ENCODE data around the gene PPP2R2C.

The PPP2R2C gene

GRCh38 chr4:6495296-6495590 is 22.8 kb upstream of the PPP2R2C start:
- Histone ChIP-seq H3K36me3 (ENCODE audit: control insufficient read depth in 5 of 5, insufficient read depth in 5 of 5, low read length in 5 of 5) (no peaks in the 10 kb centered on the region), H3K9ac (ENCODE audit: low read length in 5 of 5) (no peak overlapping the region), H3K27ac (ENCODE audit: low read depth, low read length) (no peak overlapping the region), H3K4me3 (ENCODE audit: low read depth in 1 of 5, low read length in 5 of 5) (no peak overlapping the region), H3K4me1 (ENCODE audit: control insufficient read depth in 5 of 5, insufficient read depth in 5 of 5, low read length in 5 of 5) (peaks cover 0 to 2% (median 0%) of the 10 kb centered on the region in 5 donors), H3K9me3 (ENCODE audit: control insufficient read depth in 5 of 5, low read length in 5 of 5) (peaks cover 0 to 14% (median 3%) of the 10 kb centered on the region in 5 donors), H3K27me3 (ENCODE audit: control insufficient read depth in 5 of 5, insufficient read depth in 4 of 5, low read length in 5 of 5) (peaks cover 4 to 40% (median 28%) of the 10 kb centered on the region in 5 donors)

GRCh38 chr4:6494431-6495295 is 22.2 kb upstream of the PPP2R2C start:
- Histone ChIP-seq H3K27me3 (ENCODE audit: control insufficient read depth in 5 of 5, insufficient read depth in 4 of 5, low read length in 5 of 5) (peaks cover 4 to 40% (median 28%) of the 10 kb centered on the region in 5 donors), H3K9ac (ENCODE audit: low read length in 5 of 5) (no peak overlapping the region), H3K27ac (ENCODE audit: low read depth, low read length) (no peak overlapping the region)

GRCh38 chr4:6493658-6494304 is 21.4 kb upstream of the PPP2R2C start:
- peaks cover 4 to 40% (median 28%) of the 10 kb centered on the region in 5 donors for H3K27me3 ChIP-seq (ENCODE audit: control insufficient read depth in 5 of 5, insufficient read depth in 4 of 5, low read length in 5 of 5)
- H3K27ac ChIP-seq (ENCODE audit: low read depth, low read length), result no peak overlapping the region
- H3K9ac ChIP-seq (ENCODE audit: low read length in 5 of 5), result no peak overlapping the region
- peaks cover 0 to 2% (median 0%) of the 10 kb centered on the region in 5 donors for H3K4me1 ChIP-seq (ENCODE audit: control insufficient read depth in 5 of 5, insufficient read depth in 5 of 5, low read length in 5 of 5)
- no peaks in the 10 kb centered on the region for H3K36me3 ChIP-seq (ENCODE audit: control insufficient read depth in 5 of 5, insufficient read depth in 5 of 5, low read length in 5 of 5)
- H3K4me3 ChIP-seq (ENCODE audit: low read depth in 1 of 5, low read length in 5 of 5), result no peak overlapping the region
- peaks cover 0 to 14% (median 9%) of the 10 kb centered on the region in 5 donors for H3K9me3 ChIP-seq (ENCODE audit: control insufficient read depth in 5 of 5, low read length in 5 of 5)

More at GRCh38 chr4:6494431-6495295, 22.2 kb upstream of the PPP2R2C start:
- Histone ChIP-seq H3K4me3 (ENCODE audit: low read depth in 1 of 5, low read length in 5 of 5) (no peak overlapping the region), H3K4me1 (ENCODE audit: control insufficient read depth in 5 of 5, insufficient read depth in 5 of 5, low read length in 5 of 5) (peaks cover 0 to 2% (median 0%) of the 10 kb centered on the region in 5 donors), H3K36me3 (ENCODE audit: control insufficient read depth in 5 of 5, insufficient read depth in 5 of 5, low read length in 5 of 5) (no peaks in the 10 kb centered on the region), H3K9me3 (ENCODE audit: control insufficient read depth in 5 of 5, low read length in 5 of 5) (peaks cover 0 to 14% (median 3%) of the 10 kb centered on the region in 5 donors)

GRCh38 chr4:6492861-6493657 is 20.6 kb upstream of the PPP2R2C start:
- H3K36me3 ChIP-seq (ENCODE audit: control insufficient read depth in 5 of 5, insufficient read depth in 5 of 5, low read length in 5 of 5), result no peaks in the 10 kb centered on the region

GRCh38 chr4:6492027-6492590 is 19.7 kb upstream of the PPP2R2C start:
- H3K9ac ChIP-seq (ENCODE audit: low read length in 5 of 5), result no peak overlapping the region
- H3K4me3 ChIP-seq (ENCODE audit: low read depth in 1 of 5, low read length in 5 of 5), result no peak overlapping the region
- no peak overlapping the region for H3K27ac ChIP-seq (ENCODE audit: low read depth, low read length)
- H3K9me3 ChIP-seq (ENCODE audit: control insufficient read depth in 5 of 5, low read length in 5 of 5), result peaks cover 2 to 28% (median 20%) of the 10 kb centered on the region in 5 donors
- H3K4me1 ChIP-seq (ENCODE audit: control insufficient read depth in 5 of 5, insufficient read depth in 5 of 5, low read length in 5 of 5), result peaks cover 0 to 2% (median 0%) of the 10 kb centered on the region in 5 donors
- H3K27me3 ChIP-seq (ENCODE audit: control insufficient read depth in 5 of 5, insufficient read depth in 4 of 5, low read length in 5 of 5), result peaks cover 4 to 38% (median 28%) of the 10 kb centered on the region in 5 donors
- H3K36me3 ChIP-seq (ENCODE audit: control insufficient read depth in 5 of 5, insufficient read depth in 5 of 5, low read length in 5 of 5), result no peaks in the 10 kb centered on the region

More at GRCh38 chr4:6492861-6493657, 20.6 kb upstream of the PPP2R2C start:
- H3K4me3 ChIP-seq (ENCODE audit: low read depth in 1 of 5, low read length in 5 of 5), result no peak overlapping the region
- H3K4me1 ChIP-seq (ENCODE audit: control insufficient read depth in 5 of 5, insufficient read depth in 5 of 5, low read length in 5 of 5), result peaks cover 0 to 2% (median 0%) of the 10 kb centered on the region in 5 donors
- H3K27ac ChIP-seq (ENCODE audit: low read depth, low read length), result no peak overlapping the region
- H3K9ac ChIP-seq (ENCODE audit: low read length in 5 of 5), result no peak overlapping the region
- H3K9me3 ChIP-seq (ENCODE audit: control insufficient read depth in 5 of 5, low read length in 5 of 5), result peaks cover 0 to 21% (median 14%) of the 10 kb centered on the region in 5 donors
- H3K27me3 ChIP-seq (ENCODE audit: control insufficient read depth in 5 of 5, insufficient read depth in 4 of 5, low read length in 5 of 5), result peaks cover 4 to 38% (median 28%) of the 10 kb centered on the region in 5 donors

- Histone ChIP-seq H3K9ac (ENCODE audit: low read length in 5 of 5) (no peak overlapping the region), H3K27me3 (ENCODE audit: control insufficient read depth in 5 of 5, insufficient read depth in 4 of 5, low read length in 5 of 5) (peaks cover 4 to 38% (median 28%) of the 10 kb centered on the region in 5 donors), H3K27ac (ENCODE audit: low read depth, low read length) (no peak overlapping the region), H3K4me1 (ENCODE audit: control insufficient read depth in 5 of 5, insufficient read depth in 5 of 5, low read length in 5 of 5) (peaks cover 0 to 2% (median 0%) of the 10 kb centered on the region in 5 donors), H3K9me3 (ENCODE audit: control insufficient read depth in 5 of 5, low read length in 5 of 5) (peaks cover 2 to 33% (median 20%) of the 10 kb centered on the region in 5 donors), H3K36me3 (ENCODE audit: control insufficient read depth in 5 of 5, insufficient read depth in 5 of 5, low read length in 5 of 5) (no peaks in the 10 kb centered on the region), H3K4me3 (ENCODE audit: low read depth in 1 of 5, low read length in 5 of 5) (no peak overlapping the region)
Observed at GRCh38 chr4:6491235-6491634, 18.8 kb upstream of the PPP2R2C start.

GRCh38 chr4:6489927-6490326 is 17.5 kb upstream of the PPP2R2C start:
- H3K9me3 ChIP-seq (ENCODE audit: control insufficient read depth in 5 of 5, low read length in 5 of 5), result peaks cover 2 to 42% (median 23%) of the 10 kb centered on the region in 5 donors

GRCh38 chr4:6487466-6487865 is 15.1 kb upstream of the PPP2R2C start:
- H3K9me3 ChIP-seq (ENCODE audit: control insufficient read depth in 5 of 5, low read length in 5 of 5), result peaks cover 2 to 44% (median 28%) of the 10 kb centered on the region in 5 donors

More at GRCh38 chr4:6489927-6490326, 17.5 kb upstream of the PPP2R2C start:
- Histone ChIP-seq H3K27me3 (ENCODE audit: control insufficient read depth in 5 of 5, insufficient read depth in 4 of 5, low read length in 5 of 5) (peaks cover 3 to 34% (median 22%) of the 10 kb centered on the region in 5 donors), H3K36me3 (ENCODE audit: control insufficient read depth in 5 of 5, insufficient read depth in 5 of 5, low read length in 5 of 5) (no peaks in the 10 kb centered on the region), H3K4me3 (ENCODE audit: low read depth in 1 of 5, low read length in 5 of 5) (no peak overlapping the region), H3K4me1 (ENCODE audit: control insufficient read depth in 5 of 5, insufficient read depth in 5 of 5, low read length in 5 of 5) (peaks cover 0 to 2% (median 0%) of the 10 kb centered on the region in 5 donors), H3K27ac (ENCODE audit: low read depth, low read length) (no peak overlapping the region), H3K9ac (ENCODE audit: low read length in 5 of 5) (no peak overlapping the region)

GRCh38 chr4:6480534-6481088 is 8.2 kb upstream of the PPP2R2C start:
- Histone ChIP-seq H3K9me3 (ENCODE audit: control insufficient read depth in 5 of 5, low read length in 5 of 5) (peaks cover 0 to 8% (median 7%) of the 10 kb centered on the region in 5 donors), H3K27ac (ENCODE audit: low read depth, low read length) (no peak overlapping the region), H3K4me3 (ENCODE audit: low read depth in 1 of 5, low read length in 5 of 5) (no peak overlapping the region), H3K36me3 (ENCODE audit: control insufficient read depth in 5 of 5, insufficient read depth in 5 of 5, low read length in 5 of 5) (no peaks in the 10 kb centered on the region), H3K9ac (ENCODE audit: low read length in 5 of 5) (no peak overlapping the region), H3K4me1 (ENCODE audit: control insufficient read depth in 5 of 5, insufficient read depth in 5 of 5, low read length in 5 of 5) (no peaks in the 10 kb centered on the region), H3K27me3 (ENCODE audit: control insufficient read depth in 5 of 5, insufficient read depth in 4 of 5, low read length in 5 of 5) (peaks cover 13 to 20% (median 16%) of the 10 kb centered on the region in 5 donors)

More at GRCh38 chr4:6487466-6487865, 15.1 kb upstream of the PPP2R2C start:
- peaks cover 0 to 14% (median 9%) of the 10 kb centered on the region in 5 donors for H3K27me3 ChIP-seq (ENCODE audit: control insufficient read depth in 5 of 5, insufficient read depth in 4 of 5, low read length in 5 of 5)
- no peaks in the 10 kb centered on the region for H3K36me3 ChIP-seq (ENCODE audit: control insufficient read depth in 5 of 5, insufficient read depth in 5 of 5, low read length in 5 of 5)
- no peak overlapping the region for H3K4me3 ChIP-seq (ENCODE audit: low read depth in 1 of 5, low read length in 5 of 5)
- no peak overlapping the region for H3K9ac ChIP-seq (ENCODE audit: low read length in 5 of 5)
- H3K27ac ChIP-seq (ENCODE audit: low read depth, low read length), result no peak overlapping the region
- H3K4me1 ChIP-seq (ENCODE audit: control insufficient read depth in 5 of 5, insufficient read depth in 5 of 5, low read length in 5 of 5), result no peaks in the 10 kb centered on the region
